Gastrocnemius medialis (tissue), 4 donors: ENCODE measurements around the gene PDS5A. TPM values are rescaled to one million over a fixed set of nuclear protein-coding genes. Genes with fewer than 3 reads are reported as not detected.
"Not testable (repeated sequence)": the region's sequence is repeated elsewhere in the genome, so short reads cannot be mapped to it uniquely, and the experiment has no call there.

Experiments used
- ATAC-seq, 2 donors: fragments of 150-250 bp; one replicate each; pipeline ENCODE4 v1.9.1; 2016
- DNase-seq, 2 donors: peaks; one replicate each; pipeline ENCODE4 v3.0.0-alpha.2; 2019
- H3K27ac ChIP-seq, 4 donors: fragments of 200-600 bp; sonication (generic); 1 replicate in 1 of 4; 2 replicates in 3 of 4; pipeline ENCODE4 v1.5.1; 2016 to 2018; ENCODE audit warnings: mild to moderate bottlenecking in 2 of 4, moderate library complexity in 1 of 4
- H3K27me3 ChIP-seq, 3 donors: fragments of 200-600 bp; sonication (generic) in 2 of 3; 1 replicate in 1 of 3; 2 replicates in 2 of 3; pipeline versions ENCODE4 v1.5.1 to v1.6.0; 2016 to 2019; ENCODE audit warnings: mild to moderate bottlenecking in 1 of 3, moderate library complexity in 1 of 3
- H3K36me3 ChIP-seq, 2 donors: fragments of 200-600 bp; sonication (generic) in 1 of 2; one replicate each; pipeline ENCODE4 v1.5.1; 2017 to 2018
- H3K4me1 ChIP-seq, 2 donors: fragments of 200-600 bp; sonication (generic) in 1 of 2; one replicate each; pipeline ENCODE4 v1.5.1; 2016 to 2017; ENCODE audit warnings: mild to moderate bottlenecking in 2 of 2
- H3K4me3 ChIP-seq, 4 donors: fragments of 200-600 bp; sonication (generic) in 3 of 4; 1 replicate in 1 of 4; 2 replicates in 3 of 4; pipeline ENCODE4 v1.5.1; 2016 to 2019; ENCODE audit warnings: mild to moderate bottlenecking in 2 of 4
- H3K9me3 ChIP-seq, 3 donors: fragments of 200-600 bp; sonication (generic) in 2 of 3; 1 replicate in 1 of 3; 2 replicates in 2 of 3; pipeline ENCODE4 v1.5.1; 2016 to 2019
- POLR2A ChIP-seq, 2 donors: fragments of 450-650 bp; IDR thresholded peaks; one replicate each; pipeline ENCODE4 v1.6.1; 2017; ENCODE audit warnings: antibody characterized with exemption in 2 of 2, mild to moderate bottlenecking in 2 of 2, moderate library complexity in 2 of 2
- in situ Hi-C, 4 donors: fragments of 200-750 bp; cut with MboI; loops; one replicate each; pipeline versions ENCODE4 v1.15.0 to v1.8.0; 2017; ENCODE audit warnings: low sequenced_read_pairs in 4 of 4
- intact Hi-C: fragments of 100-400 bp; cut with DNase I; formaldehyde crosslinking; loops from one replicate; pipeline ENCODE4 v1.15.1; 2023; ENCODE audit warnings: low total_unique reads
- total RNA-seq, 4 donors: library from RNA; depleted of rRNA; stranded (reverse); fragments of >200 nt; gene quantifications; one replicate each; pipeline versions ENCODE4 v1.1.0 to v1.2.3, GENCODE V29; 2016
- TF ChIP-seq, protein P1 (sequence below), 5 experiments: fragments of 450-650 bp in 3 of 5; fragments of 200-600 bp in 2 of 5; sonication (generic) in 2 of 5; IDR thresholded peaks in 4 of 5; conservative IDR thresholded peaks in 1 of 5; 1 replicate in 4 of 5; 2 replicates in 1 of 5; pipeline ENCODE4 v1.5.1; 2016 to 2019; ENCODE audit warnings: antibody characterized with exemption in 5 of 5, mild to moderate bottlenecking in 3 of 5, moderate library complexity in 3 of 5

The PDS5A gene
- total RNA-seq, 4 donors from 2014 or later, result 28.3 to 40.6 (median 36.7) TPM

DNA sequence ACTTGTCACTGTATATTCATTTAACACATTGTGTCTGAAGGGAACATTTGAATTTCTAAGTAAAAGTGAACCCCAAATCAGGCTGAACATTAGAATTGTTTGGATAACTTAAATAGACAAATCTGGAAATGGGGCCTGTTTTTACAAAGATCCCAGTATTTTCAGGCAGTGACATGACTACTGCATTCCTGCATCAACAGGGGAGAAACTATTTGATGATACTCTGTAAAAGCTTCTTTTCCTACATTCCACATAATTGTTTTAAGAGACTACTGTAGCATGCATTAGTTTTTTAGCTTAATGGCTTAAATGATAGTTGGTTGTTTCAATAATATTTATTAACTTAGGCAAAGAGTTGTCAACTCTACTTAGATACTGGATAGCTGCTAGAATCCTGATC lies 127.0 kb downstream of the PDS5A start:
- intact Hi-C loops, result no loop called here
- no peak for ATAC-seq
- TF ChIP-seq, protein P1, sequence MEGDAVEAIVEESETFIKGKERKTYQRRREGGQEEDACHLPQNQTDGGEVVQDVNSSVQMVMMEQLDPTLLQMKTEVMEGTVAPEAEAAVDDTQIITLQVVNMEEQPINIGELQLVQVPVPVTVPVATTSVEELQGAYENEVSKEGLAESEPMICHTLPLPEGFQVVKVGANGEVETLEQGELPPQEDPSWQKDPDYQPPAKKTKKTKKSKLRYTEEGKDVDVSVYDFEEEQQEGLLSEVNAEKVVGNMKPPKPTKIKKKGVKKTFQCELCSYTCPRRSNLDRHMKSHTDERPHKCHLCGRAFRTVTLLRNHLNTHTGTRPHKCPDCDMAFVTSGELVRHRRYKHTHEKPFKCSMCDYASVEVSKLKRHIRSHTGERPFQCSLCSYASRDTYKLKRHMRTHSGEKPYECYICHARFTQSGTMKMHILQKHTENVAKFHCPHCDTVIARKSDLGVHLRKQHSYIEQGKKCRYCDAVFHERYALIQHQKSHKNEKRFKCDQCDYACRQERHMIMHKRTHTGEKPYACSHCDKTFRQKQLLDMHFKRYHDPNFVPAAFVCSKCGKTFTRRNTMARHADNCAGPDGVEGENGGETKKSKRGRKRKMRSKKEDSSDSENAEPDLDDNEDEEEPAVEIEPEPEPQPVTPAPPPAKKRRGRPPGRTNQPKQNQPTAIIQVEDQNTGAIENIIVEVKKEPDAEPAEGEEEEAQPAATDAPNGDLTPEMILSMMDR (IDR thresholded peaks at IDR 0.05 in 4 of 5, conservative IDR thresholded peaks at IDR 0.05 in 1 of 5), result no peak
- no peak for TF ChIP-seq POLR2A (IDR thresholded peaks at IDR 0.05)

DNA sequence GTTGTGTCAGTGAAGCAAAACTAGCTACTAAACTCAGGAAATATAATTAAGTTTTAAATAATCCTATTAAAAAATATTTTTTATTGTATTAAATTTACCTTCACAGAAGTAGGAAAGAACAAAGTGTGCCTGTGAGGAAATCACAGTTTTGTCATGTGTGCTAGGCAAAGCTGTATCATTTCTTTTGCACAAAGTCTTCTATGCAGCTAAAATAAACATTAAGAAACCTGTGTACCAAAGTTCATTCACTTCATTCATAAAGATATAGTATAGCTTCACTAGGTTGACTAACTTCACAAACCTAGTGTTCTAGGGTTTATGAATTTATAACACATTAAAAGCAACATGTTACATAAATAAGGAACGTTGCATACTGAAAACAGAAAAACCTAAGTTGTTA lies 131.0 kb downstream of the PDS5A start:
- Histone ChIP-seq H3K36me3 (peaks cover 3 to 30% of the 10 kb centered on the region in 2 donors), H3K4me3 (no peak overlapping the region), H3K9me3 (no peaks in the 10 kb centered on the region), H3K4me1 (no peaks in the 10 kb centered on the region), H3K27me3 (no peaks in the 10 kb centered on the region), H3K27ac (peak overlapping the region in 1 of 4 donors; percentile 28)
- TF ChIP-seq, protein P1 (IDR thresholded peaks at IDR 0.05 in 4 of 5, conservative IDR thresholded peaks at IDR 0.05 in 1 of 5), result no peak
- no peak for TF ChIP-seq POLR2A (IDR thresholded peaks at IDR 0.05)
- in situ Hi-C loops (no loop called here), intact Hi-C loops (loop anchor here (5.0 kb wide), 1 partner anchor 121 kb away; no protein-coding TSS in a partner anchor)
- DNase-seq (no peak), ATAC-seq (peak in 1 of 2 donors; percentile 46)

More for the DNA sequence above, 127.0 kb downstream of the PDS5A start:
- Histone ChIP-seq H3K4me3 (no peak overlapping the region), H3K4me1 (no peaks in the 10 kb centered on the region), H3K36me3 (peaks cover 0 to 17% of the 10 kb centered on the region in 2 donors), H3K27ac (no peak overlapping the region), H3K27me3 (no peaks in the 10 kb centered on the region), H3K9me3 (no peaks in the 10 kb centered on the region)
- in situ Hi-C loops, result no loop called here
- DNase-seq, result no peak

DNA sequence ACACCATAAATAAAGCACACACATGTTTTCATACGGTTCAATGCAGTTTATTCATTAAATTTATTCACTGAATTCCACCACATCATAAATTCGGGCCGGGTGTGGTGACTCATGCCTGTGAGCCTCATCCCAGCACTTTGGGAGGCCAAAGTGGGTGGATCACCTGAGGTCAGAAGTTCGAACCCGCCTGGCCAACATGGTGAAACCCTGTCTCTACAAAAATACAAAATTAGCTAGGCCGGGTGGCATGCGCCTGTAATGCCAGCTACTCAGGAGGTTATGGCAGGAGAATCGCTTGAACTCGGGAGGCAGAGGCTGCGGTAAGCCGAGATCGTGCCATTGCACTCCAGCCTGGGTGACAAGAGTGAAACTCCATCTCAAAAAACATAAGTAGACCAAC lies 131.6 kb downstream of the PDS5A start:
- peaks cover 4 to 36% of the 10 kb centered on the region in 2 donors for H3K36me3 ChIP-seq
- DNase-seq (peak in 1 of 2 donors; percentile 53), ATAC-seq (peak in 1 of 2 donors; percentile 65)
- no peaks in the 10 kb centered on the region for H3K9me3 ChIP-seq
- in situ Hi-C loops, result no loop called here
- no peaks in the 10 kb centered on the region for H3K27me3 ChIP-seq
- H3K4me3 ChIP-seq, result no peak overlapping the region
- H3K27ac ChIP-seq, result peak overlapping the region in 1 of 4 donors; percentile 28
- TF ChIP-seq, protein P1 (IDR thresholded peaks at IDR 0.05 in 4 of 5, conservative IDR thresholded peaks at IDR 0.05 in 1 of 5), result no peak
- no peak for TF ChIP-seq POLR2A (IDR thresholded peaks at IDR 0.05)
- intact Hi-C loops, result loop anchor here (5.0 kb wide), 1 partner anchor 121 kb away; no protein-coding TSS in a partner anchor
- H3K4me1 ChIP-seq, result no peaks in the 10 kb centered on the region

DNA sequence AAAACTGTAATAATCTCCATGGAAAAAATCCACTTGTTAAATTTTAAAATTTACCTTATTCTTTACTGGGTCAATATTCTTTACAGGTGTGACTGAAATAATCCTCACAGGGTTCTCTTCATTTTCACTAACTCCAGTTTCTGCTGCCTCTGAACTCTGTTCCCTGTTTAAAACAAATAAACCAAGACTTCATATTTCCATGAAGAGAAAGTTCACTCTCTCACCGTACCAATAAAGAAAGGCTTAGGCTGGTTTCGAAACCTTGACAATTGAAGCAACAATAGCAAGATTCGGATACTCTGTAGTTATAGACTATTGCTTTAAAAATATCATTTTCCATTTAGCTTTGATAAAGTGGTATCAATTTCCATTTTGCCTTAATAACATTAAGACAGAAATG lies 135.8 kb downstream of the PDS5A start:
- Histone ChIP-seq H3K4me3 (no peak overlapping the region), H3K9me3 (no peaks in the 10 kb centered on the region), H3K27ac (no peak overlapping the region), H3K4me1 (no peaks in the 10 kb centered on the region), H3K27me3 (no peaks in the 10 kb centered on the region), H3K36me3 (peaks cover 4 to 71% of the 10 kb centered on the region in 2 donors)
- intact Hi-C loops (no loop called here), in situ Hi-C loops (no loop called here)
- DNase-seq (no peak), ATAC-seq (no peak)
- no peak for TF ChIP-seq POLR2A (IDR thresholded peaks at IDR 0.05)
- TF ChIP-seq, protein P1 (IDR thresholded peaks at IDR 0.05 in 4 of 5, conservative IDR thresholded peaks at IDR 0.05 in 1 of 5), result no peak

- H3K4me1 ChIP-seq, intact Hi-C loops, in situ Hi-C loops, H3K27me3 ChIP-seq, DNase-seq, H3K4me3 ChIP-seq, ATAC-seq, H3K9me3 ChIP-seq, H3K27ac ChIP-seq: not testable (repeated sequence)
- H3K36me3 ChIP-seq, result peaks cover 4 to 82% of the 10 kb centered on the region in 2 donors
Observed at GRCh38 chr4:39840516-39840915, 137.2 kb downstream of the PDS5A start.
